Right lobe of liver (tissue), 6 donors: Measurements from ENCODE around the gene PNLIP. TPM values are rescaled to one million over a fixed set of nuclear protein-coding genes. Genes with fewer than 3 reads are reported as not detected.
A peak's percentile ranks its signal among the peaks of the same experiment; 100 is the strongest.

ENCODE experiments used
- ATAC-seq, 4 donors: fragments of 200-7000 bp; cut with Tn5 transposase; one replicate each; pipeline ENCODE4 v1.9.1; 2020; ENCODE audit warnings: mild to moderate bottlenecking in 4 of 4, moderate library complexity in 4 of 4
- DNase-seq, 3 donors: peaks; one replicate each; pipeline ENCODE4 v3.0.0-alpha.2; 2020
- H3K27ac ChIP-seq, 3 donors: fragments of 200-600 bp; one replicate each; pipeline ENCODE4 v1.8.0; 2022
- H3K27me3 ChIP-seq, 2 donors: fragments of 200-600 bp; one replicate each; pipeline ENCODE4 v1.8.0; 2022
- H3K36me3 ChIP-seq, 4 donors: fragments of 200-600 bp; sonication (generic) in 1 of 4; one replicate each; pipeline versions ENCODE4 v1.5.1 to v1.8.0; 2017 to 2022; ENCODE audit warnings: control low read depth in 1 of 4
- H3K4me1 ChIP-seq, 4 donors: fragments of 200-600 bp; sonication (generic) in 1 of 4; one replicate each; pipeline versions ENCODE4 v1.5.1 to v1.8.0; 2017 to 2022; ENCODE audit warnings: control low read depth in 1 of 4
- H3K4me3 ChIP-seq, 3 donors: fragments of 200-600 bp; one replicate each; pipeline ENCODE4 v1.8.0; 2022
- H3K9me3 ChIP-seq, 4 donors: fragments of 200-600 bp; sonication (generic) in 1 of 4; one replicate each; pipeline versions ENCODE4 v1.5.1 to v1.8.0; 2017 to 2022; ENCODE audit warnings: control low read depth in 1 of 4
- POLR2A ChIP-seq: fragments of 450-650 bp; IDR thresholded peaks from one replicate; pipeline ENCODE4 v1.6.1; 2017; ENCODE audit warnings: antibody characterized with exemption, mild to moderate bottlenecking
- WGBS: methylation state at CpG from one replicate; pipeline ENCODE4 v1.1.6; 2018; ENCODE audit warnings: low coverage, low lambda C conversion rate; ENCODE audit not compliant: insufficient coverage; ENCODE audit errors: missing lambda C conversion rate; 5-methylcytosine and 5-hydroxymethylcytosine counted together
- intact Hi-C, 2 donors: fragments of 100-400 bp; cut with DNase I; formaldehyde crosslinking; loops; one replicate each; pipeline versions ENCODE4 v1.11.2 to v1.14.1; 2022
- total RNA-seq, 6 experiments: library from RNA; depleted of rRNA in 2 of 6; stranded (reverse); fragments of >200 nt in 2 of 6; fragmentation: NEBNext Ultra II Directional in 3 of 6; extraction: Animal tissue kit (Norgen Biotek cat#: 25700) in 3 of 6; gene quantifications; one replicate each; pipeline versions ENCODE4 v1.1.0 to v1.2.4, GENCODE V29; 2016 to 2023
- TF ChIP-seq, protein P1 (sequence below), 4 donors: fragments of 200-600 bp in 3 of 4; fragments of 450-650 bp in 1 of 4; IDR thresholded peaks; one replicate each; pipeline versions ENCODE4 v1.5.1 to v1.8.0; 2016 to 2022; ENCODE audit warnings: antibody characterized with exemption in 4 of 4, mild to moderate bottlenecking in 2 of 4
- donor health status: DM: no; HTN: yes; CAD: no.
- donor health status: DM: no; HTN: no; CAD: no.
- donor health status: DM: no; HTN: no; CAD: no.
- donor health status: DM: no; HTN: yes; CAD: no.
- donor health status: DM: no; HTN: yes; CAD: no.

Gene PNLIP
- total RNA-seq, 6 experiments from 2014 or later: not detected

DNA sequence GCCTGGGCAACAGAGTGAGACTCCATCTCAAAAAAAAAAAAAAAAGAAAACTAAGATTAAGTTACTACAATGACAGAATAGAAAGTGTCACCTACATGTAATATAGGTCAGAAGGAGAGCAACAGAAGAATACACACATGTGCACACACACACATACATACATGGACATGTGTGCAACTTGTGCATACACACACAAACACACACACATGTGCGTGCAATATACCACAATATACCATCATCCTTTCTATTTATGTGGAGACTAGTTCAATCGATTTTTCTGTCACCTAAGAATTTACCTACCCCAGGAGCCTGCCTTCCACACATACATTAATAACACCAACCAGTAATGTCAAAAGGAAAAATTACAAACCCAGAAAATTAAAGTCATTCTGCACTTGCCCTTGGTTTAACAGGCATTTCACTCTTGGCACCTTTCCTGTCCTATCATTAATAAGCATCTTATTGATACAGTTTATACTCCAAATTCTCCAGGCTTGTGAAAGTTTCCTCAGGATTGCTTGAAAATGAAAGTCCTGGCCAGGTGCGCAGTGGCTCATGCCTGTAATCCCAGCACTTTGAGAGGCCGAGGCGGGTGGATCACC lies 47.5 kb downstream of the PNLIP start:
- no peaks in the 10 kb centered on the region for H3K27me3 ChIP-seq
- no peak overlapping the region for H3K27ac ChIP-seq
- WGBS: 62% methylated on average over 5 of the region's 5 CpGs
- H3K9me3 ChIP-seq: no peaks in the 10 kb centered on the region
- no peak overlapping the region for H3K4me3 ChIP-seq
- intact Hi-C loops: no loop called here
- no peaks in the 10 kb centered on the region for H3K36me3 ChIP-seq
- H3K4me1 ChIP-seq: peaks cover 0 to 3% (median under 1%) of the 10 kb centered on the region in 4 donors
- ATAC-seq (no peak), DNase-seq (no peak)
- TF ChIP-seq, protein P1, sequence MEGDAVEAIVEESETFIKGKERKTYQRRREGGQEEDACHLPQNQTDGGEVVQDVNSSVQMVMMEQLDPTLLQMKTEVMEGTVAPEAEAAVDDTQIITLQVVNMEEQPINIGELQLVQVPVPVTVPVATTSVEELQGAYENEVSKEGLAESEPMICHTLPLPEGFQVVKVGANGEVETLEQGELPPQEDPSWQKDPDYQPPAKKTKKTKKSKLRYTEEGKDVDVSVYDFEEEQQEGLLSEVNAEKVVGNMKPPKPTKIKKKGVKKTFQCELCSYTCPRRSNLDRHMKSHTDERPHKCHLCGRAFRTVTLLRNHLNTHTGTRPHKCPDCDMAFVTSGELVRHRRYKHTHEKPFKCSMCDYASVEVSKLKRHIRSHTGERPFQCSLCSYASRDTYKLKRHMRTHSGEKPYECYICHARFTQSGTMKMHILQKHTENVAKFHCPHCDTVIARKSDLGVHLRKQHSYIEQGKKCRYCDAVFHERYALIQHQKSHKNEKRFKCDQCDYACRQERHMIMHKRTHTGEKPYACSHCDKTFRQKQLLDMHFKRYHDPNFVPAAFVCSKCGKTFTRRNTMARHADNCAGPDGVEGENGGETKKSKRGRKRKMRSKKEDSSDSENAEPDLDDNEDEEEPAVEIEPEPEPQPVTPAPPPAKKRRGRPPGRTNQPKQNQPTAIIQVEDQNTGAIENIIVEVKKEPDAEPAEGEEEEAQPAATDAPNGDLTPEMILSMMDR (IDR thresholded peaks at IDR 0.05): no peak
- no peak for TF ChIP-seq POLR2A

DNA sequence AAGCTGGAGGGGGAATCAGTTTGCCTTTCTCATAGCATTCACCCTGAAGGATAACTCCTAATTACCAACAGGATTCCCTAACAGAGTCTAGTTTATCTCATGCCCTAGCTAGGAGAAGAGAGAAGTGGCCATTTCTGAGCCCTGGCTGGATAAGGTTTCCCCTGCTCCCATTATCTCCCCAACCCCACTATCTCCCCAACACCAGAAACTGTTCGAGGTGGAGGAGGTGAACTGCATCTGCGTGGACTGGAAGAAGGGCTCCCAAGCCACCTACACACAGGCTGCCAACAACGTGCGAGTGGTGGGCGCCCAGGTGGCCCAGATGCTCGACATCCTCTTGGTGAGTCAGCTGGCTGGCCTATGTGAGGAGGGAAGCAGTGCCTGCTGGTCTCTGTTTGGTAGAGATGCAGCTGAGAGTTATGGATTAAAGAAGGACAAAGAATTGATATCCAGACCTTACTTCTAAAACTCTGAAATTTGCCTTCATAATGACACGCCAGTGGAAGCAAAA lies 48.8 kb downstream of the PNLIP start:
- no peaks in the 10 kb centered on the region for H3K27me3 ChIP-seq
- H3K36me3 ChIP-seq: no peaks in the 10 kb centered on the region
- DNase-seq: no peak
- H3K27ac ChIP-seq: no peak overlapping the region
- no peak for ATAC-seq
- H3K4me3 ChIP-seq: no peak overlapping the region
- 76% methylated on average over 2 of the region's 7 CpGs for WGBS
- intact Hi-C loops: no loop called here
- no peaks in the 10 kb centered on the region for H3K9me3 ChIP-seq
- H3K4me1 ChIP-seq: peaks cover 0 to 3% (median 0%) of the 10 kb centered on the region in 4 donors
- no peak for TF ChIP-seq POLR2A
- TF ChIP-seq, protein P1 (IDR thresholded peaks at IDR 0.05): no peak

DNA sequence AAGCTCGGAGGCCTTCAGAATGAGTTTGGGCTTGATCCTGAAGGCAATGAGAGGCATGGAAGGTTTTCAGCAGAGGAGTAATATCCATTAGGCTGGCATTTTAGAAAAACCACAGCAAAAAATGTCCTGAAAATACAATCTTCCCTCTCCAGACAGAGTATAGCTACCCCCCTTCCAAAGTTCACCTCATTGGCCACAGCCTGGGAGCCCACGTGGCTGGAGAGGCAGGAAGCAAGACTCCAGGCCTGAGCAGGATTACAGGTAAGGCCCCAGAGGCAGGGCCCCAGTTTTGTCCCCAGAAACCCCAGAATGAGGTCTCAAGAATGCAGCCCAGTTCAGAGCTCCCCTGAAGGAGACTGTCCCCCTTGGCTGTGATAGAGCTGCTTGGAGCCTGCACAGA lies 50.3 kb downstream of the PNLIP start:
- DNase-seq: no peak
- 52% methylated on average over 2 of the region's 2 CpGs for WGBS
- Histone ChIP-seq H3K27me3 (no peaks in the 10 kb centered on the region), H3K27ac (no peak overlapping the region), H3K4me3 (no peak overlapping the region), H3K9me3 (no peaks in the 10 kb centered on the region), H3K36me3 (no peaks in the 10 kb centered on the region), H3K4me1 (no peaks in the 10 kb centered on the region)
- no peak for ATAC-seq
- intact Hi-C loops: no loop called here
- TF ChIP-seq POLR2A: no peak
- TF ChIP-seq, protein P1 (IDR thresholded peaks at IDR 0.05): no peak

DNA sequence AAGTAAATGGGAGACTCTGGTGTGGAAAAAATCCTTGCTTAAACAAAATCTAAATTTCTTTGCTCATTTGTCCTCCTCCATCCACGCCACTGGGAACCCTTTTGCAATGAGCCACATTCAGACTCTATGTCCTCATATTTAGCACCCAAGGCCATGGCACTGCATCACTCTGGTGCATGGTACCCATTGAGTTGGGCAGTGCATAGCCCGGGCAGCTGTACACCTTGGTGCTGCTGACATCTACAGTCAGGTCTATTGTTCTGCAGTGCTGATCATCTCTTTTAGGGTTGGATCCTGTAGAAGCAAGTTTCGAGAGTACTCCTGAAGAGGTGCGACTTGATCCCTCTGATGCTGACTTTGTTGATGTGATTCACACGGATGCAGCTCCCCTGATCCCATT lies 51.8 kb downstream of the PNLIP start:
- no peaks in the 10 kb centered on the region for H3K36me3 ChIP-seq
- ATAC-seq (peak in 3 of 4 donors; percentile 39 to 52 (median 43)), DNase-seq (no peak)
- 64% methylated on average over 2 of the region's 5 CpGs for WGBS
- no peaks in the 10 kb centered on the region for H3K9me3 ChIP-seq
- no peaks in the 10 kb centered on the region for H3K27me3 ChIP-seq
- H3K27ac ChIP-seq: no peak overlapping the region
- H3K4me1 ChIP-seq: no peaks in the 10 kb centered on the region
- H3K4me3 ChIP-seq: no peak overlapping the region
- TF ChIP-seq, protein P1 (IDR thresholded peaks at IDR 0.05): no peak
- TF ChIP-seq POLR2A: no peak
- intact Hi-C loops: no loop called here

DNA sequence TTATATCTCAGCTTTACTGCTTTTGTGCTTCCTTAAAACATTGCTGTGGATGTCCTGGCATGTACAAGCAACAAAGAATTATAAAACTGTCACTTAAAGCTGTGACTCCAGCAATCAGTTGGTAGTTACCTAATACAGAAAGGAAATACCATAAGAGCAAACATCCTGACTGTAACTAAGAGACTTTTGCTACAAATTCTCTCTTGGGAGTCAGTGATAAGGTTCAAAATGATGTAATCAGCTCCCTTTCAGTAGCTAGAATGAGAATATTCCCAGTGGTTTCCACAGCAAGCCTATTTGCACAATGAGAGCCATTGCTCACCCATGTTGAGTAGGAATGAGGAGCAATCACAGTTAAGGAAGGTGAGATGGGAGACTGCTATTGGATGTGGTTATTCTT lies 52.6 kb downstream of the PNLIP start:
- Histone ChIP-seq H3K27ac (no peak overlapping the region), H3K36me3 (no peaks in the 10 kb centered on the region), H3K4me1 (no peaks in the 10 kb centered on the region), H3K27me3 (no peaks in the 10 kb centered on the region), H3K4me3 (no peak overlapping the region), H3K9me3 (no peaks in the 10 kb centered on the region)
- intact Hi-C loops: no loop called here
- ATAC-seq: no peak
- no peak for TF ChIP-seq POLR2A
- TF ChIP-seq, protein P1 (IDR thresholded peaks at IDR 0.05): no peak
- DNase-seq: no peak
